GM18505 (cell line): ENCODE measurements around the gene VEPH1.

ENCODE experiments used
- ATAC-seq: cut with Tn5 transposase; IDR thresholded peaks from one replicate; pipeline ENCODE4 v1.9.1; 2021; ENCODE audit not compliant: unreplicated experiment
- POLR2A ChIP-seq: IDR thresholded peaks from 4 replicates; pipeline ENCODE4 v1.6.1; 2011; ENCODE audit warnings: borderline replicate concordance; ENCODE audit not compliant: insufficient read depth, insufficient read length; ENCODE audit errors: extremely low read depth

Gene VEPH1

DNA sequence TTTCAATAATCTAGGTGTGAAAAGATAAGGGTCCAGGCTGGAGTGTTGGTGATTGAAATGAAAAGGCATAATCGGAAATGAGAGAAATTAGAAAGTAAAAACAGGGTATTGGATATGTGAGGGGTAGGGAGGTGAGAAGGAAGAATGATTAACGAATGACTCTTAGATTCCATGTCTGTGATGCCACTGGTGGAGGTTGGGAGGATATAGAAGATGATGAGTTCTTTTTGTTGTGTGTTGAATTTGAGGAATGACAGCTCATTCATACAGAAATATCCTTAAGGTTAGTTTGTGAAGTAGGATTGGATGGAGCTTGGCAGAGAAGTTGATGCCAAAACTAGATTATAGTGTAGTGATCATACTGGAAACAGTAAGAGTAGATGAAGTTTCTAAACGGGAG lies 271.1 kb downstream of the VEPH1 start:
- no peak for ATAC-seq
- no peak for TF ChIP-seq POLR2A

DNA sequence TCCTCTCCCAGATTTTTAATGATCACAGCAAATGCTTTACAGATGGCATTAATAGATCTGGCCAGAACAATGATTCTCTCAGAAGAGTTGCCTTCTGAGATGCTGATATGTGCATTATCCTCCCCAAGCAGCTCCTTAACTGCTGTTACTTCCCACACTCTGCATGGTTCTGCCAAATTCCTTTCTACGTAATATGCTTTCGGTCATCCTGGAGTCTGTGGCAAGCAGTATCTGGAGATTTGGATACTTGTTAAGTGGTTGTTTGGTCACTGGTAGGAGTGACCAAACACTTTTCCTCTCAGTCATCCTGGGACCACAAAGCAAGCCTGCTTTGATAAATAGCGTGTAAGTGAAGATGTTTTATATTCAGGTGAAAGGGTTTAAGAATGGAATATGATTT lies 272.1 kb downstream of the VEPH1 start:
- no peak for TF ChIP-seq POLR2A
- ATAC-seq: no peak

- no peak for ATAC-seq
- TF ChIP-seq POLR2A: no peak
Observed at GRCh38 chr3:157226173-157226847, 276.9 kb downstream of the VEPH1 start.

DNA sequence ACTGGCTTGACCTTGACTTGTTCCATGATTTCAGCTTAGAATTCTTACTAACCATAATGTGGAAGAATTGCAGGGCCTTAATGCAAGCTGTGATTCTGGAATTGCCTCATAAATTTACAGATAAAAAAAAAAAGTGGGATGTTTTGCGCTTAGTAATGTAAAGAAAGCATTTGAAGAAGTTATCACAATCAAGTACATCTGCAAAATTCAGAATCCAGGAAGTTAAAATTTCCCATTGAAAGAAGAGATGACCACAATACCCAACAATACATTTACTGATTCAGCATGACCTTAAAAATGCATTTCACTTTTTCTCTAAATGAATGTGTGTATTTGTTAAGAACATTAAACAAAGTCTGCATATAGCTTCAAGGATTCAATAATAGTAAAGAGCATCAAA lies 278.2 kb downstream of the VEPH1 start:
- ATAC-seq: no peak
- no peak for TF ChIP-seq POLR2A

GRCh38 chr3:157220883-157221282 lies 282.3 kb downstream of the VEPH1 start:
- TF ChIP-seq POLR2A: no peak
- no peak for ATAC-seq

- no peak for TF ChIP-seq POLR2A
- no peak for ATAC-seq
Observed at GRCh38 chr3:157220211-157220610, 283.0 kb downstream of the VEPH1 start.

GRCh38 chr3:157219215-157219614 lies 284.0 kb downstream of the VEPH1 start:
- TF ChIP-seq POLR2A: no peak
- ATAC-seq: no peak
